HG02678 (cell line): ENCODE data around the gene GORASP1.

ENCODE experiments used
- ATAC-seq: cut with Tn5 transposase; IDR thresholded peaks from one replicate; pipeline ENCODE4 v1.9.1; 2021; ENCODE audit warnings: mild to moderate bottlenecking, moderate library complexity; ENCODE audit not compliant: unreplicated experiment

GORASP1 gene

DNA sequence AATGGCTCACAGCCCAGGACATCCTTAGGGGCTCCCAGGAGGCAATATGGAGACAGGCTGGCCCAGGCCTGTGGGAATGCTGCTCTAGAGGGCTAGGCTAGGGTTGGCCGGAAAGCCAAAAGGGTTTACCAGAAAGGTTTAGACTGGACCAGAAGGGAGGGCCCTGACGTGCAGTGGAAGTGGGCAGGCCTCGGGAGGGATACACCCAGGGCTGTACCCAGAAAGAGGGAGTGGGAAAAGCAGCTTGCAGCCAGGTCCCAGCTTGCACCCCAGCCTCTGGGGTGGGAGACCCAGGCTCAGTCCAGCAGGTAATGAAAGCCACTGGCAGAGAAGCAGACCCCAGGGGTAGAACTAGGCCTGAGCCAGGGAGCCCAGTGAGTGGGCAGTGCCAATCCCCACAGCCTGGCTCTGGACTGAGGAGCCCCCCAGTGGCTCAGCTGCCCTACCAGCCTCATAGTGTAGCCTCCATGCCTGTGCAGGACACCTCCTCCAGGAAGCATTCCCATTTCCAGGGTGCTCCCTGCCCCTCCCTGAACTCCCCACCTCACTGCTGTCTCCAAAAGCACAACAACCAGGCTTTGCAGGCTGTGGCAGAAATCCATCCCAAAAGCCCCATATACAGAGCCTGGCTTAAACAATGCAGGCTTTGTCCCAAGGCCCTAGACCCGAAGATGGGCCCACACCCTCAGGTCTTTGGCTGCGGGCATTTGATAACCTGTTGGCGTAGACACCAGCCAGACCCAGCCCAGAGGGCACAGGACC is 3.5 kb downstream of the GORASP1 start:
- ATAC-seq = no peak

GRCh38 chr3:39103324-39103693 is 4.1 kb downstream of the GORASP1 start:
- ATAC-seq = no peak

GRCh38 chr3:39102504-39103323 is 4.7 kb downstream of the GORASP1 start:
- ATAC-seq = no peak

DNA sequence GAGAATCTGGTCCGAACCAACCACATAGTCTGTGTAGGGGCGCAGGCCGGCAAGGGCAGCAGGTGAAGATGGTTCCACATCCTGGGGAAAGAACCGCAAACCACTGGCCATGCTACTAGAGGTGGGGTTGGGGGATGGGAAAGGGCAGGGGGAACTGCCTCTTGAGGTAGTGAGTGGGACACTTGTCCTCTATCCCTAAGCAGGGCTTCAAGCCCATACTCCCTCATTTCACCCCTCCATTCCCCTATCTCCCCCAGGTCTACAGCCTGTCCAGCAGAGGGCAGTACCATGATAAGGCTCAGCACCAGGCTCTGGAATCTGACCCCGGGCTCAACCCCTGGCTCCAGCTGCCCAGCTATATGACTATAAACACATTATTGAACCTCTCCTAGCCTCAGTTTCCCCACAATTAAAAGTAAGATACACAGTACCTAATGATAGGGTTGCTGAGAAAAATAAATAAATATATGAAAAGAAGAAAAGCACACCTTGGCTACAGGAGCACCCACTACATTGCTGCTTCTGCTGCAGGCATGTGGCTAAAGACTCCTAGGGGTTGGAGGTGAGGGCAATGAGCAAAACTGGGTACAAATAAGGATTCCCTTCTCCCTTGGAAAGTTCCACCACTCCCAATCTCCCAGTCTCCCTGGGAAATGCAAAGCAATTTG is 6.3 kb downstream of the GORASP1 start:
- ATAC-seq = no peak

DNA sequence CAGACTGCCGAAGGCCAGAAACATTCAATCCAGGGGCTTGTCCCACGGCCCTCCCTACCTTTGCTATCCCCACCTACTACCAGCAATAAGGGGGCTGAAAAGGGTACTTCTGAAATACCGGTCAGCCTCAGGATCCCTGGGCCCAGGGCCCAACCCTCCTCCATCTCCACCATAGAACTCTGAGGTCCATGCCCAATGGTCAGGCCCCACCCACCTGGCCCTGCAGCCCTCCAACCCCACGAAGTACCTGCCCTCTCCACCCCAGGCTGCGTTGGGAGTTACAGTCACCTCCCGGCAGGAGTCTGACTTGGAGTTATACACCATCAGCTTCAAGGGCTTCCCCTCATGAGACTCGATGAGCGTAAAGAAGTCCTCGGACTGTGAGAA is 6.9 kb downstream of the GORASP1 start:
- no peak for ATAC-seq

- ATAC-seq = no peak
Measured at GRCh38 chr3:39099738-39100499, 7.5 kb downstream of the GORASP1 start.

DNA sequence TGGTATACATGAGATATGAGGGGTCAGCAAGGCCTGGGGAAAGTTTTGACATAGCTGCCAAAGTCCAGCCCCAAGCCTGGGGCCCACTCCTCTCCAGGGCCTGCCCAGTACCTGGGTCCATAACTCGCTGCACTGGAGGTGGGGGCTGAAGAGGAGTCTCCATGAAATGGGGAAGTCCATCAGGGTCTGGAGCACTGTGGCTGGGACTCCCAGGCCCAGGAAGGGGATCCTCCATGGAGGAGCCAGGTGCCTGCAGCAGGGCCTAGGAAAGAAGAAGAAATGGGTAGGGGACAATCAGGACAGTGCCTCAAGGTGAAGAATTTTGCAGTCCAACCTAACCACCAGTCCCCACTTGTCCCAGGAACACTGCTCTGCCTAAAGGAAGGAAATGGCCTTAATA is 8.2 kb downstream of the GORASP1 start:
- ATAC-seq = no peak

- ATAC-seq = no peak
Measured at GRCh38 chr3:39098473-39099000, 8.9 kb downstream of the GORASP1 start.

GRCh38 chr3:39097716-39098472 is 9.5 kb downstream of the GORASP1 start:
- no peak for ATAC-seq

GRCh38 chr3:39096775-39097174 is 10.7 kb downstream of the GORASP1 start:
- ATAC-seq = no peak

- ATAC-seq = no peak
Measured at GRCh38 chr3:39095778-39096177, 11.6 kb downstream of the GORASP1 start.

DNA sequence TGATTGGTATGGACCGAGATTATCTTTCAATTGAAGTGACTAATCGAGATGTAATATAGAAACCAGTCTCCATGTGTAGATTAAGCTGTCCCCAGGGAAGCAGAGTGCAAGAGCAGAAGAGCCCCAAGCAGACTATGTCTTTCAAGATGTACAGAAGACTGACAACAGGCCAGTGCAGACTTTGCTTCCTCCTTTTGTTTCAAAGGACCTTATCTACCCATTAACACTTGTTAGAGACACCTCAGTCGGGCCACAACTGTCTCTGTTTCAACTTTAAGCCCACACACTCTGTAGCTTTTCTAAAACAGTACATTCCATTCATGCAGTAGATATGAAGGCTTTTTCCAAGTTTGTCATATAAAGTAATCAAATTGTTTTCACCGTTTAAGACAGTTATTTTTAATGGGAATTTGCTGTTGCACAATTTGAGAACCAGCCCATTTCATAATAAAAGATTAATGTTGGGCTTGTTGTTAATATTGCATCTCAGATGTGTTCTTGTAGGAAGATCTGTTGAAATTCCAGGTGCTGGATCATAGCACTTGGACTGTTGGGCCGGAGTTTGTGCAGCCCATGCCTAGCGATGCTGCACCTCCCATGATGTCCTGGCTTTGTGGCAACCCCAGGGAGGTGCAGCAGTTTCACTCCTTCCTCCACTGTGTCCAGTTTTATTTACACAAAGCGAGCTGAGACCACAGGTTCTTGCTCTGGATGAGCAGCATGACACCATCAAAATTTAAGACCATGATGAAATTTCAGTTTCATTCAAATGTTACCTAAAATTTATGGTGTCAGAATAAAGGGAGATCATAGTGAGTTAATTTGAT is 12.4 kb downstream of the GORASP1 start:
- no peak for ATAC-seq

DNA sequence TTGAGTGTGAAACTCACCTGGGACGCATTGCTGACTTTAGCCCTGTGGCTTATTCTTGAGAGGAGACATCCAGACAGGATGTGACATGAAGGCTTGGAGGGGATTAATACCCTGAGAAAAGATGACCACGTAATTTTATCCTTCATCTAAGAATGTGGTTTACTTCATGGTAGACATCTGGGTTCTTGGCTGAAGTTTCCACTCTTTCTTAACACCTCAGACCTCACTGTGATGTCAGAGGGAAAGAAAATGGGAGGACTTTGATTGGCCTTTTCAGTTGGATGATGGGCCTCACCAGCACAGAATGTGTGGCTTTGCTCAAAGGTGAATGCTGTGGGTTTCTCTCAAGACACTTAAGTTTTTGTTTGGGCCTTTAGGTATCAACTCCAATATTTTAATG is 16.5 kb downstream of the GORASP1 start:
- no peak for ATAC-seq

DNA sequence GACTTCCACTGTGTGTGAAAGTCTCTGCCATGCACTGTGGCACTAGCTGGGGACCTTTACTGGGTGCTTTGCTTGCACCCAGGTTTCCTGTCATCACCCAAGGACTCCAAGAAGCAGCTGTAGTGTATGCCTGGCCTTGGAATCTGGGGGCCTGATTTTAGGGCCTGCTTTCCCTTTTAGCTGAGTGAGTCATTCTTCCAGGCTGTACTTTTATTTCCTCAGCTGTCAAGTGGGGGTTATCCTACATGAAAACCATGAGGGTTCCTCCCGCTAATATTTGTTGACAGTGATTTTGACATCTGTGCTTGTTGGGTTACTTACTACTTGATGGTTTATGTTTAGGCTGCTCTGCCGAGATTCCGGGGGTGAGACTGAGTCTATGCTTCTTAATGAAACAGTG is 18.5 kb downstream of the GORASP1 start:
- ATAC-seq = no peak

DNA sequence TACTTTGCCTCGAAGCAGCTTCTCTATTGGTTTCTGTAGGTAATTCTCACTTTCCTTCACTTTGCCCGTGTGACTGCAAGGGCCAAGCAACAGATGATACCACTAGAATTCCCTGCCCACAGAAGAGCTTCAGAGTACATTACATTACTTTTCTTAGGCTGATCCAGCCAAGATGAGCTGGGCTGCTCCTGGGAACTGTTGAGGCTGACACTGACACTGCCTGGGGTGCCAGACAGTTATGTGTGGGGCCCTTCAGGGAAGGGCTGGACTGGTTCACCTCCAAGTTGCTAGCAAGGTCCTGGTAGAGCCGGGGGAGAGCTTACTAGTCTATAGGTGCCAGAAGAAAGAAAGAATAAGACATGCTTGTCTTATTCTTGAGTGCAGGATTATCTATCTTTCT is 19.0 kb downstream of the GORASP1 start:
- ATAC-seq = no peak

- peak; percentile 84 for ATAC-seq
Measured at GRCh38 chr3:39086144-39086543, 21.3 kb downstream of the GORASP1 start.

DNA sequence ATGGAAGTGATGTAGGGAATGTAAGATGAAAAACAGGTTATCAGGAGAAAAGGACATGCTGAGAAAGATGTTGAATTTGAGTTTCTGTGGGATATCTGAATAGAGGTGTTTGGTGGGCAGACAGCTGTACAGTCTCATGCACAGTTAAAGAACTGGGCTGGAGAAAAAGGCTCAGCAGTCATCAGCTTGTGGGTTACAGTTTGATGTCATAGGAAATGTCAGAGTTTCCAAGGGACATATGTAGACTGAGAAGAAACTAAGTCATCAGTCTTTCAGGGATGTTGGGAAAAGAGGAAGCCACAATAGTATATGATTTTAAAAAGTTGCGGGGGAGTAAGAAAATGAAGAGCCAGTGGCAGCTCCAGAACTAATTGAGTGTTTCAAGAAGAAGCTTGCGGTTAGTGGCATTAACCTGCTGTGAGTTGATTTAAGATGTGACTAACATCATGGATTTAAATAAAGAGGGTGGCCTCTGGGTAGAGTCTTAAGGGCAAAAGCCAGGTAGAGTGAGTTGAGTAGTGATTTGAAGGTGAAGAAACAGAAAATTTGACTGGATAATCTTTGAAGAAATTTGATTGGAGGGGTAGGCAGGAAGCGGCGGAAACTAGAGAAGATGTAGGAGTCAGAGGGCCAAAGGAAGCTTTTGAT is 24.6 kb downstream of the GORASP1 start:
- no peak for ATAC-seq

DNA sequence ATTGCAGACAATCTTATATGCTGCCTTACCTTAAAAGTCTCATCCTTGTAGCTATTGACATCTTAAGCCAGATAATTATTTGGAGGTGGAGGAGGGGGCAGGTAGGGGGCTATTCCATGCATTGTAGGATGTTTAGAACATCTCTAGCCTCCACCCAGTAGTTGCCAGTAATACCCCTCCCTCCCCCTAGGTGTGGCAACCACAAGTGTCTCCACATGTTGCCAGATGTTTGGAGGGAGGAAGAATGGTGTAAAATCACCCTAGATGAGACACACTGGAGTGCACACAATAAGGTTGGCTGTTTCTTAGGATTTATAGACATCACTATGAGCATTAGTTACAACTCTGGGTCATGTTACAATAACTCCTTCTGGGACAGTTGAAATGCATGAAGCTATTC is 27.4 kb downstream of the GORASP1 start:
- no peak for ATAC-seq

GRCh38 chr3:39079530-39079929 is 27.9 kb downstream of the GORASP1 start:
- ATAC-seq = no peak
